WERI-Rb-1 (cell line): Measurements from ENCODE around the gene RCAN2.

Experiments
- DNase-seq: peaks from one replicate; pipeline ENCODE4 v3.0.0-alpha.2; 2020
- H3K27ac ChIP-seq: fragments of 250-450 bp; sonication (Bioruptor Pico); 2 replicates; pipeline ENCODE4 v1.5.1; 2020; ENCODE audit warnings: mild to moderate bottlenecking, moderate library complexity
- H3K27me3 ChIP-seq: fragments of 250-450 bp; sonication (Bioruptor Pico); 2 replicates; pipeline ENCODE4 v1.5.1; 2021; ENCODE audit warnings: mild to moderate bottlenecking, low read depth, moderate library complexity; ENCODE audit not compliant: insufficient read depth, severe bottlenecking
- H3K36me3 ChIP-seq: fragments of 250-450 bp; sonication (Bioruptor Pico); 2 replicates; pipeline ENCODE4 v1.5.1; 2020; ENCODE audit warnings: mild to moderate bottlenecking, moderate library complexity
- H3K4me3 ChIP-seq: 2 replicates; pipeline ENCODE4 v1.5.1; 2011; ENCODE audit warnings: low read depth, mild to moderate bottlenecking, control low read depth, low read length
- H3K9me3 ChIP-seq: fragments of 250-450 bp; sonication (Bioruptor Pico); 2 replicates; pipeline ENCODE4 v1.5.1; 2021; ENCODE audit warnings: mild to moderate bottlenecking, moderate library complexity; ENCODE audit not compliant: severe bottlenecking
- TF ChIP-seq, protein P1 (sequence below): IDR thresholded peaks from 2 replicates; pipeline ENCODE4 v1.5.1; 2011; ENCODE audit warnings: low read depth, mild to moderate bottlenecking, control low read depth, inconsistent platforms, low read length

RCAN2 gene

DNA sequence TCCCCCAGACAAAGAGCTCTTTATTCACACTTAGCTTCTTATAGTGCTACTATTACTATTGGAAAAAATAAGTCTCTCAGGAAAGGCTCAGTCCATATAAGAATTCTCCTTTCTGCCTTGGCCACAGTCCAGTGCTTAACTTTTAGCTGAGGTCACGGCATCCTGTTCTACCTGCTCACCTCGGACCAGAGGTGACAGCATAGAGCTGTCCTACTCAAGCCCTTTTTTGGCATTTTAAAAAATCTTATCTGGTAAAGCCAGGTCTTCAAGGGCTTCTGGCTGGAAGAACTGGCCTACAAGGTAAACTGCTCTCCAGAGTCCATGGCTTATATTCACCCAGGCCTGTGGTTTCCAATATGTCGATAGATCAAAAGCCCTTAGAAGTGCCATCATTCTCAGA, 109.7 kb downstream of the RCAN2 start:
- H3K9me3 ChIP-seq = no peaks in the 10 kb centered on the region
- H3K36me3 ChIP-seq = no peaks in the 10 kb centered on the region
- DNase-seq = no peak
- H3K27me3 ChIP-seq = no peaks in the 10 kb centered on the region
- H3K4me3 ChIP-seq = no peak overlapping the region
- H3K27ac ChIP-seq = no peak overlapping the region
- TF ChIP-seq, protein P1, sequence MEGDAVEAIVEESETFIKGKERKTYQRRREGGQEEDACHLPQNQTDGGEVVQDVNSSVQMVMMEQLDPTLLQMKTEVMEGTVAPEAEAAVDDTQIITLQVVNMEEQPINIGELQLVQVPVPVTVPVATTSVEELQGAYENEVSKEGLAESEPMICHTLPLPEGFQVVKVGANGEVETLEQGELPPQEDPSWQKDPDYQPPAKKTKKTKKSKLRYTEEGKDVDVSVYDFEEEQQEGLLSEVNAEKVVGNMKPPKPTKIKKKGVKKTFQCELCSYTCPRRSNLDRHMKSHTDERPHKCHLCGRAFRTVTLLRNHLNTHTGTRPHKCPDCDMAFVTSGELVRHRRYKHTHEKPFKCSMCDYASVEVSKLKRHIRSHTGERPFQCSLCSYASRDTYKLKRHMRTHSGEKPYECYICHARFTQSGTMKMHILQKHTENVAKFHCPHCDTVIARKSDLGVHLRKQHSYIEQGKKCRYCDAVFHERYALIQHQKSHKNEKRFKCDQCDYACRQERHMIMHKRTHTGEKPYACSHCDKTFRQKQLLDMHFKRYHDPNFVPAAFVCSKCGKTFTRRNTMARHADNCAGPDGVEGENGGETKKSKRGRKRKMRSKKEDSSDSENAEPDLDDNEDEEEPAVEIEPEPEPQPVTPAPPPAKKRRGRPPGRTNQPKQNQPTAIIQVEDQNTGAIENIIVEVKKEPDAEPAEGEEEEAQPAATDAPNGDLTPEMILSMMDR = no peak

DNA sequence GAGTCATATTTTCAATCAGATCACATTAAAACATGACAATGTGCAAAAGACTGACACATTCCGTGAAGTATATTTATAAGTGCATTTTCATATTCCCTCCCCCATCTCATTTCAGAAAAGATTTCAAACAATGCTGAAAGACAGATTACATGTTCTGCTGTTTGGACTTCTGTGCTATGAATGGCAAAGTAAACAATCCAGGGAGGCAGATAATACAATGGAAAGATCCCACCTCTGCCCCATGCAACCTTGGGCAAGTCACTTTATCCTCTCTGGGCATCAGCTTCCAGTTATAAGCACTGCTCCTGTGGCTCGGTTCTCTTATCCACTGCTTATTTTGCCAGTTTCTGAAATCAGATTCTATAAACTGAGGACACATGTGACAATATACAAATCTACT, 110.2 kb downstream of the RCAN2 start:
- H3K27ac ChIP-seq = no peak overlapping the region
- no peaks in the 10 kb centered on the region for H3K27me3 ChIP-seq
- TF ChIP-seq, protein P1 = no peak
- no peak overlapping the region for H3K4me3 ChIP-seq
- H3K36me3 ChIP-seq = no peaks in the 10 kb centered on the region
- H3K9me3 ChIP-seq = no peaks in the 10 kb centered on the region
- no peak for DNase-seq

DNA sequence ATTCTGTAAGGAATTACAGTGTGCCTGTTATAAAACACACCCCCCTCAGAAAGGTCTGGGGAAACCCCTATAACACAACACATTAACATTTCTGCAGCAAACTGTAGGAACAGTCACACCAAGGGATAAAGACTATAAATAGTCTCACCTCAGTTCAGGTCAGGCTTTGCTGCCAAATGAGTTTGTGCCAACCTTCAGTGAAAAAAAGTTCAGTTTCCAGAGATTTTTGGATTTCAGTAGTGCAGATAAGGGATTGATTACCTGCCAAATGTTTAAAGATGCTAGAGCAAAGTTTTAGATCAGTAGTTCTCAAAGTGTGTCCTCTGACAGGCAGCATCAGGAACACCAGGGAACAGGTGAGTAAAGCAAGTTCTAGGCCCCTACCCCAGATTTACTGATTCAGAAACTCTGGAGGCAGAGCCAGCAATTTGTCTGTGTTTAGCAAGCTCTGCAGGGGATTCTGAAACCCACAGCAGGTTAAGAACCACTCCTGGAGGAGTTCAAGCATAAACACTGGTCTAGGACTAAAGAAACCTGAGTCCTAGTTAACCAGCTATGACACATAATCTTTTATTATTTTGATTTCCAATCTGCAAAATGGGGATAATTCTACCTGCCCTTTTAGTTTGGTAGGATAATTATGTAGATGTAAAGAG, 111.0 kb downstream of the RCAN2 start:
- H3K9me3 ChIP-seq = no peaks in the 10 kb centered on the region
- no peaks in the 10 kb centered on the region for H3K36me3 ChIP-seq
- no peak overlapping the region for H3K4me3 ChIP-seq
- DNase-seq = no peak
- H3K27me3 ChIP-seq = no peaks in the 10 kb centered on the region
- TF ChIP-seq, protein P1 = no peak
- no peak overlapping the region for H3K27ac ChIP-seq

DNA sequence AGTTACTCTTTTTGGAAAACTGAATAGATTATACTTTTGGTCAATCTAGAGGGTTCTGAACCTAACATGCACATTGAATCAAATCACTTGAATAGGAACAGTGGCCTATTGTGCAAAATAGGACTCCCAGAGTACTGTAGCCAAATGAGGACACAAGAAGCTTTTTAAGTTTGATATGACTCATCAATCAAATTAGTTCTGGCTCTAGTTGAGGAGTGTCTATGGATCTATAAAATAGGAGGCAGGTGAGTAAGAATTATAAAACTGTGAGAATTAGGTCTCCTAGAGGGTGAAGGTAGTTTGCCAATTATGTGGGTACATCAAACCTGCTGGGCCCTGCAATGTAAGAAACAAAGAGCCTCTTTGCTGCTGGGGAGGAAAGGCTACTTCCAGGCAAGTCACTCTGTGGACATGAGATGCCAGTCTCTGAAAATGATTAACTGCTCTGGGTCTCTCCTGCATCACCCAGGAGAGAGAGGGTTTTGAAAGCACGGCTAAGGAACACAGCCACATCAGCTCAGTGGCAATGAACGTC, 112.3 kb downstream of the RCAN2 start:
- no peak for DNase-seq
- Histone ChIP-seq H3K4me3 (no peak overlapping the region), H3K36me3 (no peaks in the 10 kb centered on the region), H3K27ac (no peak overlapping the region), H3K27me3 (no peaks in the 10 kb centered on the region), H3K9me3 (no peaks in the 10 kb centered on the region)
- TF ChIP-seq, protein P1 = no peak

DNA sequence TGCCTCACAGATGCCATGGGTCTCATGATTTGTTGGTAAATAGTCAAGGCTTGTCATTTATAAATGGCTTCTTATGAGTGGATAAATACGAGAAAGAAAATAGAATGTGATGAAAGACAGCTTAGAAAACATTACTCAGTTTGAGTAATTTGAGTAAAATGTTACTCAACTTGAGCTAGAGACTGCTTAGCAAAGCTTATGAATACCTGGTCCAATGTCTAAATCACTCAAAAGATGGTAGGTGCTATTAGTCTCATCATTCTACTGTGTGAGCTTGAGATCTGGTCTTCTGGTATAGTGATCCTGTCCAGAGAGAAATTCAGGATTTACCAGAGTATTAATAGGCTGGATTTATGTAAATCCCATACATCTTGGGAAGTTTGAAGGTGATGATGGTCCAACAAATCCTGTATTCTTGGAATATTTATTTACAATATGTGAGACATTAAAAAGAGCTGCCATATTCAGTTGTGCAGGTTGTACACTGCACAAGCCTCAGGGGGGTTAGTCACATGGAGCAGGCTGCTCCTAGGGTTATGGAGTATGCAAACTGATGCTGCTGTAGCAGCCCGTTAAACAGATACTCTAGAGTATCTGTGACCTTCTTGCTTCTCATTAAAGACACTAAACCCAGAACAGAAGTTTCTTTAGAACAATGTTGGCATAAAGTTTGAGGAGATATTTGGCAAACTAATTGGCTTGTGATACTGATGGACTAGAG, 112.9 kb downstream of the RCAN2 start:
- TF ChIP-seq, protein P1 = no peak
- Histone ChIP-seq H3K36me3 (no peaks in the 10 kb centered on the region), H3K27ac (no peak overlapping the region), H3K4me3 (no peak overlapping the region), H3K27me3 (no peaks in the 10 kb centered on the region), H3K9me3 (no peaks in the 10 kb centered on the region)
- DNase-seq = no peak
